Mesodermal cell (in vitro differentiated cells): ENCODE results near the gene B4GAT1.
"Not testable (repeated sequence)": the region's sequence is repeated elsewhere in the genome, so short reads cannot be mapped to it uniquely, and the experiment has no call there.

ENCODE experiments used
- H3K27ac ChIP-seq: 2 replicates; pipeline ENCODE4 v1.7.0; 2013; ENCODE audit warnings: mild to moderate bottlenecking, low read depth, low read length, moderate library complexity; ENCODE audit not compliant: severe bottlenecking
- H3K36me3 ChIP-seq: 2 replicates; pipeline ENCODE4 v1.7.1; 2013; ENCODE audit warnings: mild to moderate bottlenecking, low read length, moderate library complexity; ENCODE audit not compliant: control insufficient read depth, insufficient read depth
- H3K4me1 ChIP-seq: one replicate; pipeline ENCODE4 v1.7.1; 2013; ENCODE audit warnings: mild to moderate bottlenecking, low read length; ENCODE audit not compliant: insufficient read depth, control insufficient read depth, poor library complexity, severe bottlenecking
- H3K4me3 ChIP-seq: 2 replicates; pipeline ENCODE4 v1.7.0; 2013; ENCODE audit warnings: low read length, control low read depth, mild to moderate bottlenecking; ENCODE audit not compliant: insufficient read depth, poor library complexity, severe bottlenecking; ENCODE audit errors: extremely low read depth
- H3K9me3 ChIP-seq: 2 replicates; pipeline ENCODE4 v1.7.1; 2013; ENCODE audit warnings: mild to moderate bottlenecking, low read length, moderate library complexity; ENCODE audit not compliant: control insufficient read depth
- WGBS, 2 experiments: methylation state at CpG; one replicate each; pipeline ENCODE4 v1.1.5; 2013; ENCODE audit warnings: missing lambda C conversion rate in 2 of 2; ENCODE audit not compliant: insufficient coverage in 2 of 2; 5-methylcytosine and 5-hydroxymethylcytosine counted together

B4GAT1 gene

GRCh38 chr11:66362481-66363147 lies 15.2 kb upstream of the B4GAT1 start:
- no peaks in the 10 kb centered on the region for H3K9me3 ChIP-seq
- no peak overlapping the region for H3K4me3 ChIP-seq
- no peak overlapping the region for H3K27ac ChIP-seq
- H3K36me3 ChIP-seq, result peaks cover 55% of the 10 kb centered on the region
- 88 to 97% methylated on average over 4 to 9 of the region's 9 CpGs for WGBS, 2 experiments
- H3K4me1 ChIP-seq, result no peaks in the 10 kb centered on the region

GRCh38 chr11:66361502-66361941 lies 14.1 kb upstream of the B4GAT1 start:
- H3K36me3 ChIP-seq, result peaks cover 44% of the 10 kb centered on the region
- H3K27ac ChIP-seq, result peak overlapping the region; percentile 16
- no peaks in the 10 kb centered on the region for H3K4me1 ChIP-seq
- no peak overlapping the region for H3K4me3 ChIP-seq
- H3K9me3 ChIP-seq, result no peaks in the 10 kb centered on the region
- 93 to 96% methylated on average over 6 of the region's 6 CpGs for WGBS, 2 experiments

DNA sequence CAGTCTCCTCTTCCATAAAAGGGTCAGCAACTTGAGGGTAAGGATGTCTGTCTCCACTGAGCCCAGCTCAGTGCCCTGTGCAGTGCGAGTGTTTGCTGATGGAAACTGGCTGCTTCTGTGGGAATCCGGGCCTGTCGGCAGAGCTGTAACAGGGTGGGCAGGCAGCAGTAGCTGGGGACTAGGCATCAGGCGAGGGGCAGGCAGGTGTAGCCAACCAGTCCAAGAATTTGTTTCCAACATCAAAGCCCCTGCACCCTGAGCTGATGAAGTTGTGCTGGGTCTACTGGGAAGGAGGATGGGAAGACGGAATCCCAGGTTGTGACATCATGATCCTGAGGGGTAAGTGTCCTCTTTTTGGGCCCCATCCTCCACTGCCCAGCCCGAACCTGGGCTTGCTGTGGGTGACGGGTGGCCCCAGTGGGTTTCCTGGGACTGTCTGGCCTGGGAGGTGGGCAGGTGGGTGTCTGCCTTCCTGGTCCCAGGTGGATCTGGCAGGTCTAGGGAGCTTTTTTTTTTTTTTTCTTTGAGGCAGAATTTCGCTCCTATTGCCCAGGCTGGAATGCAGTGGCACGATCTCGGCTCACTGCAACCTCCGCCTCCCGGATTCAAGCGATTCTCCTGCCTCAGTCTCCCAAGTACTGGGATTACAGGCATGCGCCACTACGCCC lies 13.1 kb upstream of the B4GAT1 start:
- Histone ChIP-seq H3K27ac (no peak overlapping the region), H3K36me3 (peaks cover 34% of the 10 kb centered on the region), H3K4me3 (no peak overlapping the region), H3K9me3 (no peaks in the 10 kb centered on the region), H3K4me1 (no peaks in the 10 kb centered on the region)
- WGBS, 2 experiments, result 95 to 98% methylated on average over 5 to 7 of the region's 15 CpGs

GRCh38 chr11:66359662-66360087 lies 12.2 kb upstream of the B4GAT1 start:
- Histone ChIP-seq H3K4me1 (no peaks in the 10 kb centered on the region), H3K9me3 (no peaks in the 10 kb centered on the region), H3K27ac (no peak overlapping the region), H3K4me3 (no peak overlapping the region), H3K36me3 (peaks cover 25% of the 10 kb centered on the region)
- 75 to 85% methylated on average over 2 to 3 of the region's 3 CpGs for WGBS, 2 experiments

DNA sequence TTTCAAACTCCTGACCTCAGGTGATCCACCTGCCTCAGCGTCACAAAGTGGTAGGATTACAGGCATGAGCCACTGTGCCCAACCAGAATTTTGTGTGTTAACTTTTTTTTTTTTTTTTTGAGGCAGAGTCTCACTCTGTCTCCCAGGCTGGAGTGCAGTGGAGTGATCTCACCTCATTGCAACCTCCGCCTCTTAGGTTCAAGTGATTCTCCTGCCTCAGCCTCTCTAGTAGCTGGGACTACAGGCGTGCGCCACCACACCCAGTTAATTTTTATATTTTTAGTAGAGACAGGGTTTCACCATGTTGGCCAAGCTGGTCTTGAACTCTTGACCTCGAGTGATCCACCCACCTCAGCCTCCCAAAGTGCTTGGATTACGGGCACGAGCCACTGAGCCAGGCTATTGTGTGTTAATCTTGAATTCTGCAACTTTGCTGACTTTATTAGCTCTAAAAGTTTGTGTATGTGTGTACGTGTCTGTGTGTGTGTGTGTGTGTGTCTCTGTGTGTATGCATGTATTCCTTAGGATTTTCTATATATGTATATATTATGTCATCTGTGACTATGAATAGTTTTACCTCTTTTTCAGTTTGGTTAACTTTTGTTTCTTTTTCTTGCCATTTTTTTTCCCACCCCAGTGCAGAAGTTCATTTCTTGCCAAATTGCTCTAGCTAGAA lies 3.3 kb upstream of the B4GAT1 start:
- H3K27ac ChIP-seq, H3K9me3 ChIP-seq, H3K36me3 ChIP-seq, H3K4me3 ChIP-seq: not testable (repeated sequence)
- H3K4me1 ChIP-seq, result peaks cover 11% of the 10 kb centered on the region
- WGBS, 2 experiments, result 82 to 88% methylated on average over 3 to 4 of the region's 8 CpGs

DNA sequence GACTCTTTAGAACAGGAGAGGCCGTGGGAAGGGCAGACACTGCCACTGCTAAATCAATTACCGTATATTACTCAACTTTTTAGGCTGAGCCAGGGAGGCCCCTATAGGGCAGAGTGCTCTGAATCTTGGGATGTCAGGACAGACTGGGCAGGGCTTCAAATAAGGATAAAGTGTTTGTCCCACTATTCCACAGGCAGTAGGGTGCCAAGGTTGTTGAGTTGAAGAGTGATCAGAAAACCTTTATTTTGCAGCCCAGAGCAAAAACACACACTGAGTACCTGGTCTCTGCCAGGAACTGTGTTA lies 1.6 kb upstream of the B4GAT1 start:
- Histone ChIP-seq H3K36me3 (no peaks in the 10 kb centered on the region), H3K4me3 (no peak overlapping the region), H3K9me3 (no peaks in the 10 kb centered on the region), H3K4me1 (peaks cover 17% of the 10 kb centered on the region), H3K27ac (no peak overlapping the region)
- no CpG with 5 or more reads among the region's 2 CpGs for WGBS, 2 experiments

DNA sequence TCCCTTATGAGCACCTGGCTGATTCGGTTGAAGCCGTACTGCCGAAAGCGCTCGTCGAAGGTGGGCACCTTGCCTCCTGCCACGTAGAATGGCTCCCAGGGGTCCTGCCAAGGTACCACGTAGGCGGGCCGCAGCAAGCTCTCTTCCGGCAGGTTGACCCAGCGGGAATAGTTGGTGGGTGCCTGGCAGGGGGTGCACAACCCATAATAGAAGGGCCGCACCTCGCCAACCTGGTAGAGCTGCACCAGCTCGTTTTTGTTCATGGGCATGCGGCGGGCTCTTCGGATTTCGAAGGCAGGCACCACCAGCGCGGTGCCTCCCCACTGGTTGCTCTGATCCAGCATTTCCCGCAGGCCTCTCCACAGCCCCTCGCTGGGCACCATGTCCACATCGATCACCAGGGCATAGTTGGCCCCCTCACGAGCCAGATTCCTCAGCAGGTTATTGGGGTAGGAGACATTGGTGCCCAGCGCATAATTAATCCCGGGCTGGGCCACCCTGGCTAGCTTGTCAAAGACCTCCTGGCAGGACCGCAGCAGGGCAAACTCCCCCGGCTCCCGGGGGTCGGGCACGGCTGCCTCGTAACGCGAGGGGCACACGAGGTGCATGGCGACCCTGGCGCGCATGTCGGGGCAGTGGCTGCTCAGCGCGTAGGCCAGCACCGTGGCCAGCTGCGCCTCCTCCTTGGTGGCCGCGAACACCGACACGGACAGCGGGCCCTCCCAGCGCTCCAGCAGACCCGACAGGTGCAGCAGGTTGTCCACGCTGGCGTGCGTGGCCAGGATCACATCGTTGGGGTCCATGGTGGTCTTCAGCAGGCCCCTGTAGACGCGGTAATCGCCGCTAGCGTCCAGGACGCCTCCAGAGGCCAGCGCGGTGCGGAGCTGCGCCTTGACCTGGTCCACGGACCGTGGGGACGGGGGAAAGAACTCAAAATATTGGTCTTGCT lies 679 bp downstream of the B4GAT1 start:
- no peaks in the 10 kb centered on the region for H3K9me3 ChIP-seq
- H3K36me3 ChIP-seq, result peaks cover 17% of the 10 kb centered on the region
- H3K27ac ChIP-seq, result peak overlapping the region; percentile 64
- H3K4me1 ChIP-seq, result peaks cover 19% of the 10 kb centered on the region
- WGBS, 2 experiments, result 47 to 49% methylated on average over 53 to 67 of the region's 68 CpGs
- peak overlapping the region; percentile 69 for H3K4me3 ChIP-seq

DNA sequence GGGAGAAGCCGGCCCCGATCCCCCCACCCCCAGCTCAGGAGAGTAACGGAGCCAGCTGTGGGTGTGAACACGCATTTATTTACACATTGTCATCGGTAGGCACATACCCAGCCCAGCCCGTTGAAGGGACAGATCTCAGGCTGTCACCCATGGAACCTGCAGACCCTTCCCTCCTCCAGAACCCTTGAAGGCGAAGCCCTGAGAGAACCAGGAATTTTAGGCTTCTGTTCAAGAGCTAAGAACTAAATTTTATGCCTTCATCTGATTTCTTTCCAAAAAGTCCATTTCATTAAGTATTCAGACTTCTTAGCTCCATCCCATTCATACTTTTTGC lies 2.1 kb downstream of the B4GAT1 start:
- Histone ChIP-seq H3K27ac (peak overlapping the region; percentile 72), H3K4me3 (peak overlapping the region; percentile 97), H3K9me3 (no peaks in the 10 kb centered on the region), H3K4me1 (peaks cover 19% of the 10 kb centered on the region), H3K36me3 (peaks cover 31% of the 10 kb centered on the region)
- 21 to 34% methylated on average over 6 of the region's 7 CpGs for WGBS, 2 experiments

GRCh38 chr11:66344550-66345315 lies 2.7 kb downstream of the B4GAT1 start, which contains the start of gene BRMS1:
Gene BRMS1 (minus strand): TSS chr11:66345104. CDS start chr11:66342234, 2,870 bp downstream.
- Histone ChIP-seq H3K27ac (peak within 1 kb of the TSS; percentile 77), H3K4me1 (peaks cover 19% of the 10 kb centered on the region), H3K4me3 (peak within 1 kb of the TSS; percentile 97), H3K9me3 (no peaks in the 10 kb centered on the region), H3K36me3 (peaks cover 37% of the 10 kb centered on the region)
- 0% methylated on average over 52 to 53 of the region's 59 CpGs for WGBS, 2 experiments

GRCh38 chr11:66343176-66343575 lies 4.3 kb downstream of the B4GAT1 start:
- WGBS, 2 experiments, result 95 to 97% methylated on average over 6 to 8 of the region's 8 CpGs
- Histone ChIP-seq H3K36me3 (peaks cover 50% of the 10 kb centered on the region), H3K9me3 (no peaks in the 10 kb centered on the region), H3K27ac (no peak overlapping the region), H3K4me3 (no peak overlapping the region), H3K4me1 (peaks cover 19% of the 10 kb centered on the region)
